ENCODE results near the gene GRIK1. TPM values are rescaled to one million over a fixed set of nuclear protein-coding genes. Genes with fewer than 3 reads are reported as not detected.

GRIK1 gene
- total RNA-seq, 4 donors from 2014 or later: 0.44 to 4.1 (median 2.6) TPM

DNA sequence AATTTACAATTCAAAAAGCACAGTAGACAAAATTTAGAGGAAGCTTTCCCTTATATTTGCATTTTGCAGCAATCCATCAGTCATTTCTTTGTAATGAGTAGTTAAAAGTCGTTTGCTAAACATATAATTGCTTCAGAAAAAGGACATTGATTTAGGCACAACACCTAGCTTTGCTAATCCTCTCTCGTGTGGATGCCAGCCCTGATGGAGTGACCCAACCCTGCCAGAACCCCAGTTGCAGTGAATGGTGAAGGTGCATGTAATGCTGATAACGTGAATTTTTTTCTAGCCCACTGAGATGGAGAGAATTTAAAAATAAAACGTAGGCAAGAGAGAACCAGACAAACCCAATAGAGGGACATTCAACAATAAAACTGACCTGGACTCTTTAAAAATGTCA, 263.4 kb downstream of the GRIK1 start:
- Histone ChIP-seq H3K27ac (no peak overlapping the region), H3K4me1 (no peaks in the 10 kb centered on the region), H3K9me3 (no peaks in the 10 kb centered on the region), H3K27me3 (no peaks in the 10 kb centered on the region), H3K4me3 (no peak overlapping the region), H3K36me3 (no peaks in the 10 kb centered on the region)
- no peak for DNase-seq (ENCODE audit: low spot score in 2 of 2)
- 50 to 54% methylated on average over 4 of the region's 4 CpGs for WGBS, 2 donors
- TF ChIP-seq EP300 (IDR thresholded peaks at IDR 0.05) (no peak), POLR2A (IDR thresholded peaks at IDR 0.05) (no peak)
- TF ChIP-seq, protein P1, sequence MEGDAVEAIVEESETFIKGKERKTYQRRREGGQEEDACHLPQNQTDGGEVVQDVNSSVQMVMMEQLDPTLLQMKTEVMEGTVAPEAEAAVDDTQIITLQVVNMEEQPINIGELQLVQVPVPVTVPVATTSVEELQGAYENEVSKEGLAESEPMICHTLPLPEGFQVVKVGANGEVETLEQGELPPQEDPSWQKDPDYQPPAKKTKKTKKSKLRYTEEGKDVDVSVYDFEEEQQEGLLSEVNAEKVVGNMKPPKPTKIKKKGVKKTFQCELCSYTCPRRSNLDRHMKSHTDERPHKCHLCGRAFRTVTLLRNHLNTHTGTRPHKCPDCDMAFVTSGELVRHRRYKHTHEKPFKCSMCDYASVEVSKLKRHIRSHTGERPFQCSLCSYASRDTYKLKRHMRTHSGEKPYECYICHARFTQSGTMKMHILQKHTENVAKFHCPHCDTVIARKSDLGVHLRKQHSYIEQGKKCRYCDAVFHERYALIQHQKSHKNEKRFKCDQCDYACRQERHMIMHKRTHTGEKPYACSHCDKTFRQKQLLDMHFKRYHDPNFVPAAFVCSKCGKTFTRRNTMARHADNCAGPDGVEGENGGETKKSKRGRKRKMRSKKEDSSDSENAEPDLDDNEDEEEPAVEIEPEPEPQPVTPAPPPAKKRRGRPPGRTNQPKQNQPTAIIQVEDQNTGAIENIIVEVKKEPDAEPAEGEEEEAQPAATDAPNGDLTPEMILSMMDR (IDR thresholded peaks at IDR 0.05): no peak

DNA sequence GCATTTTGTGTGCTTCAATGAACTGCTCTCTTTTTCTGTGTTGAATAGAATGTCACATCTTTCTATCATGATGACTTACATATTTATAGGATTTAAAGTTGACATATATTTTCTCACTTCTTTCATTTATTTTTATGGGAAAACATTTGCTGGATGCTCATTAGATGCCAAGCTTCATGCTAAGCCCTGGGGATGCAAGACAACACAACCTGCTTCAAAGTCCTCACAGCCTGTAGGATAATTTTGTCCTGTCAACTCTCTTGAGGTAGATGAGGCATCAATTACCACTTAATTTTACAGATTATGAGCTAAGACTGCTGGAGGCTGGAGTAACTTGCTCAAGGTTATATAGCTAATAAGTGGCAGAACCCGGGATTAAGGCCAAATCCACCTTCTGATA, 264.3 kb downstream of the GRIK1 start:
- Histone ChIP-seq H3K4me1 (no peaks in the 10 kb centered on the region), H3K27ac (no peak overlapping the region), H3K27me3 (no peaks in the 10 kb centered on the region), H3K9me3 (no peaks in the 10 kb centered on the region), H3K4me3 (no peak overlapping the region), H3K36me3 (no peaks in the 10 kb centered on the region)
- WGBS, 2 donors: 68 to 77% methylated on average over 1 of the region's 1 CpG
- no peak for DNase-seq (ENCODE audit: low spot score in 2 of 2)
- TF ChIP-seq, protein P1 (IDR thresholded peaks at IDR 0.05): no peak
- no peak for TF ChIP-seq EP300 (IDR thresholded peaks at IDR 0.05)

DNA sequence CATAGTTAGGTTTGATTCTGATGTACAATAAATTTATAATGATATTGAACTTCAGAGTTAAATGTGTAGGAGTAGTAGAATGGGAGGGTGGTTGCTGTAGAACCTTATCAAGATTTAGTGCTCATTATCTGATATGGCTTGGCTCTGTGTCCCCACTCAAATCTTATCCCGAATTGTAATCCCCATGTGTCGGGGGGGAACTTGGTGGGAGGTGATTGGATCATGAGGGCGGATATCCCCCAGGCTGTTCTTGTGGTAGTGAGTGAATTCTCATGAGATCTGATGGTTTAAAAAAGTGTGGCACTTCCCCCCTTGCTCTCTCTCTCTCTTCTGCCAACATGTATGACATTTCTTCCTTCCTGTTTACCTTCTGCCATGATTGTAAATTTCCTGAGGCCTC, 265.5 kb downstream of the GRIK1 start:
- no peak overlapping the region for H3K27ac ChIP-seq
- no peak for DNase-seq (ENCODE audit: low spot score in 2 of 2)
- H3K27me3 ChIP-seq: no peaks in the 10 kb centered on the region
- no peak for TF ChIP-seq POLR2A (IDR thresholded peaks at IDR 0.05)
- no peak for TF ChIP-seq EP300 (IDR thresholded peaks at IDR 0.05)
- no peaks in the 10 kb centered on the region for H3K4me1 ChIP-seq
- H3K4me3 ChIP-seq: no peak overlapping the region
- H3K9me3 ChIP-seq: no peaks in the 10 kb centered on the region
- H3K36me3 ChIP-seq: no peaks in the 10 kb centered on the region
- 80 to 83% methylated on average over 3 of the region's 3 CpGs for WGBS, 2 donors

DNA sequence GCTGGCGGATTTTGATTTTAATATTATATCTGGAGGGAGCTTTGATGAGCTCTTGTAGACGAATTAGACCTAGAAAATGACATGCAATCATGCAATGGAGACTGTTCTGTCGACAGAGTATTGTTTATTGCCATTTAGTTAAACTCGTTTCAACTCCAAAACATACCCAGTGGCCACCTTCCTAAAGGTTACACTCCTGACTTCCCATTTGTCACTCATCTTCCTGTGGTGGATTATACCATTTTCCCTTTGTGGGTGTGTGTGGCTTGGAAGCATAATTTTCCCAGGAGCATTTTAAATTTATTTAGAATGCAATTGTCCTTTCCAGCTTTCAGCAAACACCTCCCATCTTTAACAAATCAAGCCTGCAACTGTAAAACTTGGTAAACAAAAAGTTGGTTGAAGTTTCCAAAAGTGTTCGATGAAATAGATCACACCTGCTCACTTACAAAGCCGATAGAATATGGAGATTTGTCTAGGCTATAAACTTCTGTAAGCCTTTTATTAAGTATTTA, 266.6 kb downstream of the GRIK1 start:
- H3K36me3 ChIP-seq: no peaks in the 10 kb centered on the region
- WGBS, 2 donors: 72 to 75% methylated on average over 6 of the region's 6 CpGs
- no peak overlapping the region for H3K4me3 ChIP-seq
- TF ChIP-seq, protein P1 (IDR thresholded peaks at IDR 0.05): no peak
- TF ChIP-seq EP300 (IDR thresholded peaks at IDR 0.05): no peak
- TF ChIP-seq POLR2A (IDR thresholded peaks at IDR 0.05): no peak
- no peaks in the 10 kb centered on the region for H3K4me1 ChIP-seq
- H3K27me3 ChIP-seq: no peaks in the 10 kb centered on the region
- no peak overlapping the region for H3K27ac ChIP-seq
- no peak for DNase-seq (ENCODE audit: low spot score in 2 of 2)
- H3K9me3 ChIP-seq: no peaks in the 10 kb centered on the region

DNA sequence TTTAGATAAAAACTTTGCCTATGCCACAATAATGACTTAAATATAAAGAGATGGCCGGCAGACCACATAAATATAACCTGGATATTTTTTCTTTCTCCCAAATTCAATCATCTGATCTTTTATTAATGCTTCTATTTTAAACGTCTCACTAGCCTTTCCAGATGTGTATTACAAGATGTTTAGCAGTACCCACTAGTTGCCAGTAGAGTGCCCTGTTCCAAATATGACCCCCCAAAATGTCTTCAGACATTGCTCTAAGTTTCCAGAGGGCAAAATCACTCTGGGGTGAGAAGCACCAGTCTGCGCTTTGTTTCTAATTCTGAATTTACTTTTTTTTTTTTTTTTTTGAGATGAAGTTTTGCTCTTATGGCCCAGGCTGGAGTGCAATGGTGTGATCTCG, 268.1 kb downstream of the GRIK1 start:
- Histone ChIP-seq H3K27ac (no peak overlapping the region), H3K4me1 (no peaks in the 10 kb centered on the region), H3K4me3 (no peak overlapping the region), H3K9me3 (no peaks in the 10 kb centered on the region), H3K27me3 (no peaks in the 10 kb centered on the region), H3K36me3 (no peaks in the 10 kb centered on the region)
- DNase-seq (ENCODE audit: low spot score in 2 of 2): no peak
- no peak for TF ChIP-seq POLR2A (IDR thresholded peaks at IDR 0.05)
- 76 to 82% methylated on average over 4 of the region's 4 CpGs for WGBS, 2 donors

- DNase-seq (ENCODE audit: low spot score in 2 of 2): no peak
- Histone ChIP-seq H3K4me3 (no peak overlapping the region), H3K36me3 (no peaks in the 10 kb centered on the region), H3K4me1 (no peaks in the 10 kb centered on the region), H3K9me3 (no peaks in the 10 kb centered on the region), H3K27ac (no peak overlapping the region), H3K27me3 (no peaks in the 10 kb centered on the region)
- WGBS, 2 donors: 96 to 99% methylated on average over 2 of the region's 2 CpGs
- TF ChIP-seq EP300 (IDR thresholded peaks at IDR 0.05) (no peak), POLR2A (IDR thresholded peaks at IDR 0.05) (no peak)
- TF ChIP-seq, protein P1 (IDR thresholded peaks at IDR 0.05): no peak
These were observed 269.6 kb downstream of the GRIK1 start for GRCh38 chr21:29670228-29670627.

Data from tibial nerve (tissue), 4 donors.